Measurements from ENCODE around the gene C3orf49.

Gene C3orf49

DNA sequence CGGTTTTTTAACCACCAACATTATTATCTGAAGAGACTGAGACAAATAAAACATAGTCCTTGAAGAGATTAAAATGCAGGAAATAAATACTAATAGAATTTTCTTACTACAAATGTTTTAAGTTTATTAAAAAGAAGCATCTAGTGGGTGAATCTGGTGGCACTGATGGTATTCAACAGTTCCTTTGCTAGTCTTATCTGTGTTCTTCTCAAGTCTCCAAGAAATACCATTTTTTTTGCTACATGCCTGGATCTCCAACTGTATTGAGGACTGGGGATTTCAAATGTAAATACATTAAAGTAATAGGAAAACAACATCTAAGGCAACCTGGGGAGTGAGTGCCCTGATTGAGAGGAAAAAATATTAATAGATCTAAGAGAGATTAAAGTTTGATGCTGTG lies 22.6 kb downstream of the C3orf49 start:
- H3K9ac ChIP-seq (ENCODE audit: low read length), result no peak overlapping the region
- H3K79me2 ChIP-seq (ENCODE audit: control insufficient read depth, insufficient read depth, low read length), result peaks cover 7% of the 10 kb centered on the region
- no peak overlapping the region for H3K4me2 ChIP-seq (ENCODE audit: low read length)
- no peak overlapping the region for H3K4me3 ChIP-seq (ENCODE audit: low read length)
- H3K18ac ChIP-seq (ENCODE audit: low read length), result no peak overlapping the region
- H3K4me1 ChIP-seq (ENCODE audit: control insufficient read depth, low read depth, low read length), result peaks cover under 1% of the 10 kb centered on the region
- no peak overlapping the region for H3K4ac ChIP-seq (ENCODE audit: low read depth, low read length)
- H3K56ac ChIP-seq (ENCODE audit: low read length), result no peak overlapping the region
- no peak overlapping the region for H3K27ac ChIP-seq (ENCODE audit: low read depth, low read length)
- DNase-seq, result no peak
- no peak overlapping the region for H2BK120ac ChIP-seq (ENCODE audit: low read depth, low read length)
- H2AK5ac ChIP-seq (ENCODE audit: low read length), result no peak overlapping the region
- no peak overlapping the region for H3K23ac ChIP-seq (ENCODE audit: low read length)
- H4K5ac ChIP-seq (ENCODE audit: low read length), result no peak overlapping the region
- H4K8ac ChIP-seq (ENCODE audit: low read depth, low read length), result no peak overlapping the region
- no CpG with 5 or more reads among the region's 1 CpG for WGBS (ENCODE audit: extremely low coverage, insufficient coverage, low lambda C conversion rate)
- peaks cover 5% of the 10 kb centered on the region for H3K79me1 ChIP-seq (ENCODE audit: low read length)
- no peak overlapping the region for H2BK15ac ChIP-seq (replicated peaks; ENCODE audit: low read depth)
- H3K36me3 ChIP-seq (ENCODE audit: control insufficient read depth, insufficient read depth, low read length), result no peaks in the 10 kb centered on the region
- H2BK5ac ChIP-seq (ENCODE audit: low read length), result no peak overlapping the region
- H3K27me3 ChIP-seq (ENCODE audit: insufficient read depth, low read length, poor library complexity), result no peaks in the 10 kb centered on the region

DNA sequence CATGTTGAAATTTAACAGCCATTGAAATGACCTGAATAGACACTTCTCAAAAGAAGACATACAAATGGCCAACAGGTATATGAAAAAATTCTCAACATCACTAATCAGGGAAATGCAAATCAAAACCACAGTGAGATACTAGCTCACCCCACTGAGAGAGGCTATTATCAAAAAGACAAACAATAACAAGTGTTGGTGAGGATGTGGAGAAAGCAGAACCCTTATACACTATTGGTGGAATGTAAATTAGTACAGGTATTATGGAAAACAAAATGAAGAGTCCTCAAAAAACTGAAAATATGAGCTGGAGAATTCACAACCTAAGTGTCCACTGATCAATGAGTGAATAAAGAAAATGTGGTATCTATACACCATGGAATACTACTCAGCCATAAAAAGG lies 23.0 kb downstream of the C3orf49 start:
- no peak overlapping the region for H3K23ac ChIP-seq (ENCODE audit: low read length)
- H3K9ac ChIP-seq (ENCODE audit: low read length), result no peak overlapping the region
- no peak overlapping the region for H3K4me3 ChIP-seq (ENCODE audit: low read length)
- no peak overlapping the region for H2BK120ac ChIP-seq (ENCODE audit: low read depth, low read length)
- peaks cover 5% of the 10 kb centered on the region for H3K79me1 ChIP-seq (ENCODE audit: low read length)
- no peak overlapping the region for H3K27ac ChIP-seq (ENCODE audit: low read depth, low read length)
- peaks cover 8% of the 10 kb centered on the region for H3K79me2 ChIP-seq (ENCODE audit: control insufficient read depth, insufficient read depth, low read length)
- no peak overlapping the region for H2AK5ac ChIP-seq (ENCODE audit: low read length)
- no peak overlapping the region for H3K56ac ChIP-seq (ENCODE audit: low read length)
- peaks cover 3% of the 10 kb centered on the region for H3K4me1 ChIP-seq (ENCODE audit: control insufficient read depth, low read depth, low read length)
- H3K27me3 ChIP-seq (ENCODE audit: insufficient read depth, low read length, poor library complexity), result no peaks in the 10 kb centered on the region
- H4K8ac ChIP-seq (ENCODE audit: low read depth, low read length), result no peak overlapping the region
- no peak overlapping the region for H3K4me2 ChIP-seq (ENCODE audit: low read length)
- H3K18ac ChIP-seq (ENCODE audit: low read length), result no peak overlapping the region
- no peak overlapping the region for H3K4ac ChIP-seq (ENCODE audit: low read depth, low read length)
- no peak for DNase-seq
- H4K5ac ChIP-seq (ENCODE audit: low read length), result no peak overlapping the region
- H2BK5ac ChIP-seq (ENCODE audit: low read length), result no peak overlapping the region
- H3K36me3 ChIP-seq (ENCODE audit: control insufficient read depth, insufficient read depth, low read length), result no peaks in the 10 kb centered on the region
- H2BK15ac ChIP-seq (replicated peaks; ENCODE audit: low read depth), result no peak overlapping the region

DNA sequence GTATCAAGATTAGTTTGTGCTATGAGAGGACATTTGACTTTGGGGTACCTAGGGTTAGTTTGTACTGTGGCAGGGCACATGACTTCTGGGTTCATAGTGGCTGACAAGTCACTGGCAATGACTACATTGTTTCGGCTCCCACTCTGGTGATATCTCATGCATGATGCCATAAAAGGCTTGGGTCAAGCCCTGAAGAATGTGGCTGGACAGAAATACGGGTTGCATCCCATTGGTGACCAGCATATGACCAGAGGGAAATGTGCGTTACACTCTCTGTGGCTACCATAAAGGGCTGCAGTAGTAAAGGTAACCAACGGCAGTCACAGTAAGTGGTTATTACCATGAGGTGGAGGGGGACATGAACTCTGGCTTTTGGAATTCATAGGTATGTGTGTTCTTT lies 26.1 kb downstream of the C3orf49 start:
- H2BK120ac ChIP-seq (ENCODE audit: low read depth, low read length), result no peak overlapping the region
- H3K79me1 ChIP-seq (ENCODE audit: low read length), result peaks cover 5% of the 10 kb centered on the region
- no peak overlapping the region for H4K8ac ChIP-seq (ENCODE audit: low read depth, low read length)
- no peak overlapping the region for H2BK15ac ChIP-seq (replicated peaks; ENCODE audit: low read depth)
- peaks cover 5% of the 10 kb centered on the region for H3K4me1 ChIP-seq (ENCODE audit: control insufficient read depth, low read depth, low read length)
- no peak overlapping the region for H4K5ac ChIP-seq (ENCODE audit: low read length)
- H3K4me2 ChIP-seq (ENCODE audit: low read length), result no peak overlapping the region
- H3K23ac ChIP-seq (ENCODE audit: low read length), result no peak overlapping the region
- no peak overlapping the region for H3K27ac ChIP-seq (ENCODE audit: low read depth, low read length)
- H2BK5ac ChIP-seq (ENCODE audit: low read length), result no peak overlapping the region
- H3K56ac ChIP-seq (ENCODE audit: low read length), result no peak overlapping the region
- H3K27me3 ChIP-seq (ENCODE audit: insufficient read depth, low read length, poor library complexity), result no peaks in the 10 kb centered on the region
- H3K18ac ChIP-seq (ENCODE audit: low read length), result peak overlapping the region; percentile 52
- H3K9ac ChIP-seq (ENCODE audit: low read length), result no peak overlapping the region
- peak overlapping the region; percentile 81 for H3K4ac ChIP-seq (ENCODE audit: low read depth, low read length)
- no peak overlapping the region for H3K4me3 ChIP-seq (ENCODE audit: low read length)
- H2AK5ac ChIP-seq (ENCODE audit: low read length), result no peak overlapping the region
- H3K79me2 ChIP-seq (ENCODE audit: control insufficient read depth, insufficient read depth, low read length), result peaks cover 8% of the 10 kb centered on the region
- DNase-seq, result no peak
- no peaks in the 10 kb centered on the region for H3K36me3 ChIP-seq (ENCODE audit: control insufficient read depth, insufficient read depth, low read length)
- no CpG with 5 or more reads among the region's 4 CpGs for WGBS (ENCODE audit: extremely low coverage, insufficient coverage, low lambda C conversion rate)

DNA sequence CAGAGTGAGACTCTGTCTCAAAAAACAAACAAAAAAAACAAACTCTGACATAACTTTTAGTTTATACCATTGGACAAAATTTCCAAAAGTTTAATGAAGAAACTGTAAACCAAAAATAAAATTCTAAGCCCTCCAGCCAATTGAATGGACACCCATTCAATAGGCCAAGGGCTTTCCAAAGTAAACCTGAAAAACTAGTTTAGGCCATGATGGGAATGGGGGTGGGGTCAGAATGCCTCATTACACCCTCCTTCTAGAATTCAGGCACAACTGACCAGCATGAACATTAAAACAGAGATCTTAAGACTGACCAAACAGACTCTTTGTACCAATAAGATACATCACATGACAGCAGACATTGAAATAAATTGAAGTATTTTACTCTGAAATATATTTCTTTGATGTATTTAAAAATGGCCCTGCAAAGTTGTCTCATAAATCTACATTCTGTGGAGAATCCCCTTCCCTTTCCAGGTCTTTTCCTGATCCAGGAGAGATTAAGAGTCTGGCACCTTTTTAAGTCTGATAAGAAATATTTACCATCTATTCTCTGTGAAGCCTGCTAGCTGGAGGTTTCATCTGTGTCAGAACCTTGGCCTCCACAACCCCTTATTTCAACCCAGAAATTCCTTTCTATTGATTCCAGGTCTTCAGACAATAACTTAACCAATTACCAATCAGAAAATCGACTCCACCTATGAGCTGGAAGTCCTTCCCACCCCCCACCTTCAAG lies 28.8 kb downstream of the C3orf49 start:
- Histone ChIP-seq H2BK5ac (ENCODE audit: low read length) (peak overlapping the region; percentile 95), H3K4me1 (ENCODE audit: control insufficient read depth, low read depth, low read length) (peaks cover 5% of the 10 kb centered on the region), H3K79me2 (ENCODE audit: control insufficient read depth, insufficient read depth, low read length) (peaks cover 12% of the 10 kb centered on the region), H3K27ac (ENCODE audit: low read depth, low read length) (peak overlapping the region; percentile 75), H4K8ac (ENCODE audit: low read depth, low read length) (no peak overlapping the region), H3K79me1 (ENCODE audit: low read length) (peaks cover 11% of the 10 kb centered on the region), H2BK15ac (replicated peaks; ENCODE audit: low read depth) (no peak overlapping the region), H3K36me3 (ENCODE audit: control insufficient read depth, insufficient read depth, low read length) (no peaks in the 10 kb centered on the region), H3K56ac (ENCODE audit: low read length) (peak overlapping the region; percentile 38), H3K23ac (ENCODE audit: low read length) (no peak overlapping the region), H3K4me3 (ENCODE audit: low read length) (no peak overlapping the region), H3K4ac (ENCODE audit: low read depth, low read length) (peak overlapping the region; percentile 96), H3K9ac (ENCODE audit: low read length) (no peak overlapping the region), H3K4me2 (ENCODE audit: low read length) (no peak overlapping the region), H3K27me3 (ENCODE audit: insufficient read depth, low read length, poor library complexity) (no peaks in the 10 kb centered on the region), H4K5ac (ENCODE audit: low read length) (no peak overlapping the region), H2BK120ac (ENCODE audit: low read depth, low read length) (peak overlapping the region; percentile 98), H2AK5ac (ENCODE audit: low read length) (no peak overlapping the region), H3K18ac (ENCODE audit: low read length) (peak overlapping the region; percentile 85)
- no CpG with 5 or more reads among the region's 1 CpG for WGBS (ENCODE audit: extremely low coverage, insufficient coverage, low lambda C conversion rate)
- DNase-seq, result peak; percentile 92

DNA sequence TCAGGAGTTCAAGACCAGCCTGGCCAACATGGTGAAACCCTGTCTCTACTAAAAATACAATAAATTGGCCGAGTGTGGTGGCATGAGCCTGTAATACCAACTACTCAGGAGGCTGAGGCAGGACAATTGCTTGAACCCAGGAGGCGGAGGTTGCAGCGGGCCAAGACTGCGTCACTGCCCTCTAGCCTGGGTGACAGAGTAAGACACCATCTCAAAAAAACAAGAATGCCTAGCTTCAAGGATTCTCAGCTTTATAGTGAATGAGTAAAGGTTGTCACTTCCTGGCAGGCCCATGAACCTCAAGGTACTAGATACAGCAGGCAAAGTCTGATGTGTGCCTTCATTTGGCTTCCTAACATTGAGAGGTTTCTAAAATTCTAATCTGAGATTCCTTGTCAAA lies 30.1 kb downstream of the C3orf49 start:
- Histone ChIP-seq H2BK5ac (ENCODE audit: low read length) (peak overlapping the region; percentile 25), H3K4ac (ENCODE audit: low read depth, low read length) (no peak overlapping the region), H3K4me1 (ENCODE audit: control insufficient read depth, low read depth, low read length) (peaks cover 5% of the 10 kb centered on the region), H3K4me3 (ENCODE audit: low read length) (no peak overlapping the region), H3K27me3 (ENCODE audit: insufficient read depth, low read length, poor library complexity) (no peaks in the 10 kb centered on the region), H3K18ac (ENCODE audit: low read length) (peak overlapping the region; percentile 3), H3K79me1 (ENCODE audit: low read length) (peaks cover 13% of the 10 kb centered on the region), H3K36me3 (ENCODE audit: control insufficient read depth, insufficient read depth, low read length) (no peaks in the 10 kb centered on the region), H3K56ac (ENCODE audit: low read length) (peak overlapping the region; percentile 67), H4K5ac (ENCODE audit: low read length) (no peak overlapping the region), H2BK15ac (replicated peaks; ENCODE audit: low read depth) (no peak overlapping the region), H3K4me2 (ENCODE audit: low read length) (no peak overlapping the region), H2BK120ac (ENCODE audit: low read depth, low read length) (no peak overlapping the region), H3K9ac (ENCODE audit: low read length) (no peak overlapping the region), H4K8ac (ENCODE audit: low read depth, low read length) (no peak overlapping the region), H3K27ac (ENCODE audit: low read depth, low read length) (peak overlapping the region; percentile 12), H2AK5ac (ENCODE audit: low read length) (no peak overlapping the region), H3K79me2 (ENCODE audit: control insufficient read depth, insufficient read depth, low read length) (peaks cover 14% of the 10 kb centered on the region), H3K23ac (ENCODE audit: low read length) (no peak overlapping the region)
- no CpG with 5 or more reads among the region's 4 CpGs for WGBS (ENCODE audit: extremely low coverage, insufficient coverage, low lambda C conversion rate)
- peak; percentile 69 for DNase-seq

DNA sequence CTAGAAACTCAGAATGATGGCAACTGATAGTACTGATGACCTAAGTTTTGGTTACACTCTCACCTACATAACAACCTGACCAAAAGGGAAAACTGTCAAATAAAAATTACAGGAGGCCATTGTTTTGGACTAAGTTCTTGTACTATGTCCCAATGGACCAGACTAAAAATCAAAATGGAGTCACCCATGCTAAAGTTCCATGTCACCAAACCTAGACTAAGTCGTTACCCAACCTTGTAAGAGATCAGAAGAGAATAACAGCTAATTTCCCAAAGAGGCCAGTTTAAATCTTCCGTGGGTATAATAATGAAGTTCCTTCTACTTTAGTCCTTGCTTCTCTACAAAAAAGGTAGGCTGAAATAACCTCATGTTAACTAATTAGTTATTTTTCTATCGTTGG lies 32.2 kb downstream of the C3orf49 start:
- Histone ChIP-seq H3K4me2 (ENCODE audit: low read length) (no peak overlapping the region), H3K23ac (ENCODE audit: low read length) (no peak overlapping the region), H3K27ac (ENCODE audit: low read depth, low read length) (no peak overlapping the region), H4K5ac (ENCODE audit: low read length) (no peak overlapping the region), H3K4me1 (ENCODE audit: control insufficient read depth, low read depth, low read length) (peaks cover 5% of the 10 kb centered on the region), H2AK5ac (ENCODE audit: low read length) (no peak overlapping the region), H3K4ac (ENCODE audit: low read depth, low read length) (no peak overlapping the region), H3K36me3 (ENCODE audit: control insufficient read depth, insufficient read depth, low read length) (no peaks in the 10 kb centered on the region), H3K27me3 (ENCODE audit: insufficient read depth, low read length, poor library complexity) (no peaks in the 10 kb centered on the region), H3K79me2 (ENCODE audit: control insufficient read depth, insufficient read depth, low read length) (peaks cover 8% of the 10 kb centered on the region), H3K4me3 (ENCODE audit: low read length) (no peak overlapping the region), H2BK15ac (replicated peaks; ENCODE audit: low read depth) (no peak overlapping the region), H3K79me1 (ENCODE audit: low read length) (peaks cover 9% of the 10 kb centered on the region), H3K56ac (ENCODE audit: low read length) (no peak overlapping the region), H4K8ac (ENCODE audit: low read depth, low read length) (no peak overlapping the region), H3K9ac (ENCODE audit: low read length) (no peak overlapping the region), H2BK5ac (ENCODE audit: low read length) (no peak overlapping the region), H3K18ac (ENCODE audit: low read length) (no peak overlapping the region), H2BK120ac (ENCODE audit: low read depth, low read length) (no peak overlapping the region)
- no CpG with 5 or more reads among the region's 3 CpGs for WGBS (ENCODE audit: extremely low coverage, insufficient coverage, low lambda C conversion rate)
- DNase-seq, result no peak
